NCI-H128 (cell line): ENCODE results near the gene ARL6IP6.

Experiments
- DNase-seq: peaks from one replicate; lab custom pipeline; 2025; ENCODE audit not compliant: unreplicated experiment; lab: John Stamatoyannopoulos, UW

ARL6IP6 gene

GRCh38 chr2:152792974-152793373 lies 74.6 kb downstream of the ARL6IP6 start:
- DNase-seq, result no peak

DNA sequence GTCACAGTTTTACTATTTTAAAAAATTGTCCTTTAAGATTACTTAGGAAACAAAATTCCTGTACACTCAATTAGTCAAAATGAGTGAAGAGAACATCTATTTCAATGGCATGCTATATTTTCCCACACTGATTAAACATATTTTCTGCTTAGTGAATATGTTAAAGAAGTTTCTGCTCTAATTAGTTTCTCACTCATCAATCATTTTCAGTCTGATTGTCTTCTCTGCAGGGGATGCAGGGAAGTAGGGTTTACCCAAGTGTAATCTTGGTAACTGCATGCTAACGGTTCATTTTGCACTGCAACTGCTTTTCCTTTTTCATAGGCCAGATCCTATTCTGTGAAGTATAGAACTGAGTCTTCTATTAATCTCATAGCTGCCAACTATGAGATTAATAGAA lies 78.5 kb downstream of the ARL6IP6 start:
- no peak for DNase-seq

GRCh38 chr2:152804687-152805408 lies 86.4 kb downstream of the ARL6IP6 start:
- DNase-seq, result no peak

DNA sequence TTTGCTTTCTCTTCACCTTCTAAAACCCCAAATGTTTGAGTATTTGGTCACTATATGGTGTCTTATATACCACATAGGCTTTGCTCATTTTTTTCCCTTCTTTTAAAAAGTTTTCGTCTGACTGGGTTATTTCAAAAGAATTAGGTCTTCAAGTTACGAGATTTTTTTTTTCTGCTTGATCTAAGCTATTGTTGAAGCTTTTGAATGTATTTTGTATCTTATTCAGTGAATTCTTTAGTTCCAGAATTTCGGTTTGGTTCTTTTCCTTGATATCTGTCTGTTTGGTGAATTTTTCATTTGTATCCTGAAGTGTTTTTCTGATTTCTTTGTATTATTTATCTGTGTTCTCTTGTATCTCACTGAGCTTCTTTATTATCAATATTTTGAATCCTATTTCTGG lies 93.5 kb downstream of the ARL6IP6 start:
- no peak for DNase-seq
